Measurements from ENCODE around the gene UBQLN4. TPM values are rescaled to one million over a fixed set of nuclear protein-coding genes. Genes with fewer than 3 reads are reported as not detected.
A peak's percentile ranks its signal among the peaks of the same experiment; 100 is the strongest.

UBQLN4 gene
- total RNA-seq (2014; rRNA removed; shearing (Covaris generic)): 22.7 and 28.5 TPM in 2 replicates

- DNase-seq (ENCODE audit: low read depth): peak; percentile 93
Observed at GRCh38 chr1:156053768-156054499, at the start of gene UBQLN4. UBQLN4 (minus strand) TSS chr1:156053798; CDS start chr1:156053701, 97 bp downstream.

DNA sequence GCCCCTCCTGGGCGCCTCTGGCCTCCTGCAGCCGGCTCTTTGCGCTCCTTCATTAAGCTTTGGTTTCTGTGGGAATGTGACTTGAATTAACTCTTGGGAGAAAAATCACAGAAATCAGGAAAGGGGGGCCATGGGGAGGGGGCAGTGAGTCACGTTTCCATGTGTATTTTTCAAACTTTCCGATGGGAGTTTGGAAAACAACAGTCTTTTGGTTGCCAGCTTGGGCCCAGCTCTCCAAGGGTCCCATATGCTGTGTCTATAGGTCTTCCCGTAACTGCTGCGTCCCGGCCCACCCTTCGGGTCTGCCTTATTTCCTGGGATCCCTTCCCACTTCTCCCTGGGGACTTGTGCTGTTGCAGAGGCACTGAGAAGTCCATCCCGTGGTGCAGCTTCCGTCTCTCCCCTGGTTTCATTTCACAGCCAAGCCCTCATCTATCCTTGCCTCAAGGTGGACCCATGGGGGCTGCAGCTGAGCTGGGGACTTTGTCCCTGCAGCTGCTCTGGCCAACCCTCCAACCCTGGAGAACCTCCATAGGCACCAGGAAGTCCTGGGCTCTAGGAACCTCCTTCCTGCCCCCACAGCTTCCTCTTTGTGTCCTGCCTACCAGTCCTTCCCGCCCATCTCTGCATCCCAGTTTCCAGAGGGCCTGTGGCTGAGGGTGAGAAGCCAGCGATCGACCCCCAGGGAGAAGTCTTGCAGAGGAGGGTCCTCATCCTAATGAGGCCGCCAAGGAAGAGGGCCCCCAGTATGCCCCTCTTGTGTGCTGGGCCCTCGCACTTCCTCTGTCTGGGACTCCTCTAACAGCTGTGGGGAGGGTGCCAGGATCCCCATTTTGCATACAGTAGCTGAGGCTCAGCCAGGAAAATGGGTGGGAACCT, 49.3 kb upstream of the UBQLN4 start:
- DNase-seq (ENCODE audit: low read depth): peak; percentile 59

DNA sequence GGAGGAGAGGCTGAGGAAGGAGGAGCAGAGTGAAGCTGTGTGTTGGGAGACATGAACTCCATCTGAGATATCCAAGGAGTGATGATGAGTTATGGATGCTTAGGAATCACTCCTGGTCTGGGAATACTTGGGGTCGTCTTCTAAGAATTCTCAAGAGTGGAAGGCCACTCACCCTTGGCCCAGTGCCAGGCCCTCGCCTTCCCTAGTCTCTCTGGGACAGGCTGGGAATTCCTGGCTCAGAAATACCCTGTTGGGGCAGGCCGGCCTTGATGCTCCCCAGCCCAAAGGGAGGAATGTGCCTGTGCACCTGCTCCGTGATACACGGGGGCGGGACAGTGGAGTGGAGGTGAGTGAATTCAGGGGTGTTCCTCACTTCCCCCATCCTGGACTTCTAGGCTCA, 48.3 kb upstream of the UBQLN4 start:
- no peak for DNase-seq (ENCODE audit: low read depth)

DNA sequence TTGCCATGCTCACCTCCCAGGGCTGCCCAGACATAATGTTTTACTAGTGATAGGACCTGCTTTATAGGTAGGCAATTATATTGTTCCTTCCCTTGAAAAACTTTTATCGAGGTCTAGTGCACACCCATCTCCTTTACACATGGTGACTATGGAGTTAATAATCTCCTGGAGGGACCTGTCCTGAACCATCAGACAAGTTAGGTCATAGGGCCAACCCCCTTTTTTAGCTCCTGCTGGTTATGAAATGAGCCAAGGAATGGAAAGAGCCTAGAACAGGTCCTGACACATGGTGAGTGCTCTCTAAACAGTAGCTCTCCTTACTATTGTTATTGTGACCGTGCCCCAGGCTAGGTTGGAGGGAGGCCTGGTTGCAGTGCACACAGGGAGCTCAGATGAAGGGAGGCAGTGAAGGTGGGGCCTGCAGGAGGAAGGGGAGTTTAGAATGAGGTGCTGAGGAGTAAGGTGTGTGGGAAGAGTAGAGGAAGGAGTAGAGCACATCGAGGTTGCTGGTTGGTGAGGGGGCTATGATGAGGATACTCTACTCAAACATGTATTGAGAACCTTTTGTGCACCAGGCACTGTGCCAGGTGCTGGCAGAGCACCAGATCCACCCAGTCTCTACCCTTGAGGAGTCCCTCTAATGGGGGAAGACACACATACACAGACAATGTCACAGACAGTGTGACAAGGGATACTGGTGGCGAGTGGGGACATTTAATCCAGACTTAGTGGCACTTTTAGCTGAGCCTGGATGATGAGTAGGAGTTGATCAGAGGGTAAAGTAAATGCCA, 46.8 kb upstream of the UBQLN4 start:
- no peak for DNase-seq (ENCODE audit: low read depth)

- no peak for DNase-seq (ENCODE audit: low read depth)
Observed at GRCh38 chr1:156099282-156099681, 45.7 kb upstream of the UBQLN4 start.

GRCh38 chr1:156098784-156099183, 45.2 kb upstream of the UBQLN4 start:
- no peak for DNase-seq (ENCODE audit: low read depth)

DNA sequence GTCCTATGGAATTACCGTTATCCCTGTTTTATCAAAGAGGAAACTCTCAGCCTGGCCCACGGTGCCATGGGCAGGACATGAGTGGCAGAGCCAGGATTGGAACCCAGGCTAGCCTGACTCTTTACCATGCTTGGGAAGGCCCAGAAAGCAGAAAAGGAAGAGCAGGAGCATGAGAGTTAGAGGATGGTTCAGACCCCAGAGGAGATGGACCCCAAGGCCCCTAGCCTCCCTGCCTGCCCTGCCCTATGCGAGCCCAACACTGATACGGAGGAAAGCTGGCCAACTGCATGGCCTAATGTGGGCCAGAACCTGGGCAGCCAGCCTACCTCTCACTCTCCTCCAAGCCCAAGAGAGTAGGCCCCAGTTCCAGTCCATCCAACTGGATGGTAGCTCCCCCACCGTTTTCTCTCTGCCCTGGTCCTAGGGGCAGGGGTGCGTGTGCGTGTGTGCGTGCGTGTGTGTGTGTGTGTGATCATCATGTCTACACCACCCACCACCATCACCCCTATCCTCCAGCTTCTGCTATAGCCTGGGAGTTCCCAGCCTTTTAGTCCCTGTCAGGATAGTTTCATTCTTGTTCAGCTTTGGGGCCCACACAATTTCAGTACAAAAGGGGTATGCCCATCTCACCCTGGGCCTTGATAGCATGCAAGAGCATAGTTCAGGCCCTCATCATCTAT, 44.0 kb upstream of the UBQLN4 start:
- no peak for DNase-seq (ENCODE audit: low read depth)

GRCh38 chr1:156096640-156097391, 43.2 kb upstream of the UBQLN4 start:
- DNase-seq (ENCODE audit: low read depth): peak; percentile 94

GRCh38 chr1:156095906-156096508, 42.4 kb upstream of the UBQLN4 start:
- DNase-seq (ENCODE audit: low read depth): no peak

GRCh38 chr1:156091610-156092009, 38.0 kb upstream of the UBQLN4 start:
- DNase-seq (ENCODE audit: low read depth): no peak

DNA sequence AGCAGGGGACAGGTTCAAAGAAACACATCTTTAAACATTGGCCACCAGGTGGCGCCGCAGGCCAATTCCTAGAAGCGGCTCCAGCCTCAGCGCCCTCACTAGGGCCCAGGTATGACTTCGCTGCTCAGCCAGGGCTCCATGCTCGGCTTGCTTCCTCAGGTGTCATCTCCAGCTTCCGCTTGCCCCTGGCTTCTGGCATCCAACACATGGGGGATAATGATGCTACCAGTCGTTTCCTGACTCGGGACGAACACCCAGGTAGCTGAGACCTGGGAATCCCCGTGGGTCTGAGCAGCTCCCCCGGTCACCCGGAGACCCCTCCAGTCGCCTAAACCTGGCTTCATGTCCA, 37.2 kb upstream of the UBQLN4 start:
- DNase-seq (ENCODE audit: low read depth): peak; percentile 86

GRCh38 chr1:156090138-156090839, 36.7 kb upstream of the UBQLN4 start:
- no peak for DNase-seq (ENCODE audit: low read depth)

GRCh38 chr1:156089704-156090103, 36.1 kb upstream of the UBQLN4 start:
- no peak for DNase-seq (ENCODE audit: low read depth)

GRCh38 chr1:156086256-156086662, 32.7 kb upstream of the UBQLN4 start:
- DNase-seq (ENCODE audit: low read depth): no peak

DNA sequence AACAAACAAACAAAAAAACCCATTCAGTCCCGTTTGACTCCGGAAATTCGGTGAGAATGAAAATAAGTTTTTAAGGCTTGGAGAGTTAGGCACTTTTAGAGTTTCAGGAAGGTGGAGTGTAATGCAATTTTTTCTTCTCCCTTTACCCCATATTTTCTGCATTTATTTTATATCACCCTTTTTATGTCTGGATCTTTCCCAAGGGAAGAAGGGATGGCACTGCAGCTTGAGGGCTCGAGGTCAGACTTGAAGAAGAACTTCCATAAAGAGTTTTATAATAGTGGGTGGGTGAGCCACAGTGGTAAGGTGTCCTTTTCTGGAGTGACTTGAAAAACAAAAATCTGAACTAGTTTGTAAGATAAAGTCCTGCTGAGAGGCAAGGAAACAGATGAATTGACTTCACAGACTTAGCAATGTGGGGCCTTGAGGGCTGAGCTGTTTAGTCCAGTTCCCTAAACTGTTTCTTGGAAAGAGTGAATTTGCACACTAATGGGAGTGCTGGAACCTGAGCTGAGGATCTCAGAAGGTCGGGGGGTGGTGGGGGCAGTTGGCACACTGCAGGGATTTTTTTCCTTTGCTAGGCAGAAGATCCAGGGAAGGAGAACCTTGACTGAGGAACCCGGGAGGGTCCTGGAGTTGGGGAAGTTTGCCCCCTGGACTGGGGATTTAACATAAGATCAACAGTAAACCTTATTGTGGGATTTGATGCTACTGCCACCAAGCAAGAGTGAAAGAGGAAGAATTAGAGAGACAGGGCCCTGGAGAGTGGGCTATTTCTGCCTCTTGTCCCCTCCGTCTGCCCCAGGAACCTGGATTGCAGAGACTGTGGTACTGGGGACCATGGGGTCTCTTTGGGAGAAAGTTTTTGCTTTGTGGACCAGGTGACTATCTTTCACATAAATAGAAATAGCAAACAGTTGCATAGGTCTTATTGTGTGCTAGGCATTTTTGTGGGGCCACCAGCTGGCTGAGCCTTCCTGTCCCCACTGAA, 30.5 kb upstream of the UBQLN4 start:
- no peak for DNase-seq (ENCODE audit: low read depth)

DNA sequence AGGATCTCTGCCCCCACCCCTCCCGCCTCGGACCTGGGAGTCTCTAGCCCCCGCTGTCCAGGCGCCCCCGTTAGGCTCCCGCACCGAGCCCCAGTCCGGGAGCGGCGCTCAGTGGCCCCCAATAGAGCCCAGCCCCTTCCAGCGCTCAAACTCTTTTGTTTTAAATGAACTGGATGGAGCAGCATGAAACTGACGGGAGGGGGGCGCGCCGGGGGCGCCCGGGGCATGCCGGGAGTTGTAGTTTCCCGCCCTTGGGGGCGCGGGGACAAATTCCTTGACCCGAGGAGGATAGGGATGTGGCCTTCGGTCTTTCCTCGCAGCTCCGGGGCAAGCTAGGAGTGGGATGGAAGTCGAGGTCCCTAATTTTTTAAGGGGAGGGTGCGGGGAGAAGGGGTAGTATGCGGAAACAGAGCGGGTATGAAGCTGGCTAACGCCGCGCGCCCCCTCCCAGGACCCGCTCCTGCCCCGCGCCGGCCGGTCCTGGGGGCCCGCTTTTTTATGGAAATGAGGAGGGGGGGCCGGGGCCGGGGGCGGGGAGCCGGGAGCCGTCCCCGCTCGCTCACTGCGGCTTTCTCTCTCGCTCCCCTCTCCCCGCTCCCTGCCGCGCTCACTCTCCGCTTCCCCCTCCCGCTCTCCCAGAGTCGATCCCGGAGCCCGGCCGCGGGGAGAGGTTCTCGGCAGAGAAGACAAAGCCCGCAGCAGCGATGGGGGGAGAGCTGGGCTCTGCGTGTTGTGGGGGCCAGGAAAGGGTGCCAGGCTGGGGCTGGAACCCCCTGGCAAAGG, 28.9 kb upstream of the UBQLN4 start, which contains the start of gene MEX3A:
MEX3A (minus strand) TSS at position 157 of the 783 bp plus-strand sequence. CDS start 467 bp downstream, outside the sequence.
- DNase-seq (ENCODE audit: low read depth): peak; percentile 81

DNA sequence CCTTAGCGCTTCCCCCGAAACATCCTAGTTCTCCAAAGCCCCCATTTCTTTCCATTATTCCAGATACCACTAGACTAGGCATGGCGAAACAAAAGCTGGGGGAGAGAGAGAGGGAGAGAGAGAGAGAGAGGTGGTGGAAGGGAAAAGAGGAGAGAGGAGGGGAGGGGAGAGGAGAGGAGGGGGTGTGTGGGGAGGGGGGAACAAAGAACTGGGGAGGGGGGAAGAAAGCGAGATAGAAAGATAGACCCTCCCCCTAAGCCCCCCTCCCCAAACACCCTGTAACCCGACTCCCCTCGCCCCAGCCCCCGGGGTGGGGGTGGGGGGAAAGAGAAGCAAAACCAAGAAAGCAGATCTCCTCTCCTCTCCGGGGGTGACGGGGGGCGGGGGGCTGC, 28.3 kb upstream of the UBQLN4 start:
- DNase-seq (ENCODE audit: low read depth): no peak

Measured in Daoy (cell line).